Panc1 (cell line): ENCODE measurements around the gene RFPL1. TPM values are rescaled to one million over a fixed set of nuclear protein-coding genes. Genes with fewer than 3 reads are reported as not detected.
"Not testable (repeated sequence)": the region's sequence is repeated elsewhere in the genome, so short reads cannot be mapped to it uniquely, and the experiment has no call there.

Experiments used
- ATAC-seq: fragments of 200-7000 bp; cut with Tn5 transposase; 2 replicates; pipeline ENCODE4 v1.9.1; 2020; ENCODE audit warnings: mild to moderate bottlenecking, moderate library complexity
- BruUV-seq: library from RNA; stranded (reverse); fragments of 400-500 nt; replicated peaks from 2 replicates; lab custom pipeline; 2021; lab: Mats Ljungman, UMichigan
- CTCF ChIA-PET: fragments of 300-600 bp; sonication (Branson Sonifier 250); formaldehyde crosslinking; loops from one replicate; lab custom pipeline; 2022; ENCODE audit warnings: antibody characterized with exemption; lab: Charles Lee
- POLR2A ChIA-PET: fragments of 300-600 bp; sonication (Branson Sonifier 250); formaldehyde crosslinking; loops from one replicate; lab custom pipeline; 2022; ENCODE audit warnings: antibody characterized with exemption; lab: Charles Lee
- DNase-seq: peaks from one replicate; pipeline ENCODE4 v3.0.0-alpha.2; 2010; ENCODE audit warnings: low read depth, low spot score
- H3K27ac ChIP-seq: 2 replicates; pipeline ENCODE4 v1.5.1; 2011; ENCODE audit warnings: mild to moderate bottlenecking, low read length, inconsistent platforms
- H3K27me3 ChIP-seq: fragments of 200-500 bp; sonication (Bioruptor generic); 2 replicates; pipeline ENCODE4 v1.6.0; 2014; ENCODE audit warnings: low read length, inconsistent platforms; ENCODE audit not compliant: control insufficient read depth, insufficient read depth
- H3K36me3 ChIP-seq: fragments of 200-500 bp; sonication (Bioruptor generic); 2 replicates; pipeline ENCODE4 v1.5.1; 2014; ENCODE audit warnings: inconsistent platforms, mild to moderate bottlenecking, low read length, moderate library complexity; ENCODE audit not compliant: control insufficient read depth, insufficient read depth
- H3K4me1 ChIP-seq: 2 replicates; pipeline ENCODE4 v1.5.1; 2011; ENCODE audit warnings: inconsistent platforms, mild to moderate bottlenecking, low read length, moderate library complexity; ENCODE audit not compliant: control insufficient read depth, insufficient read depth
- H3K4me3 ChIP-seq, 2 experiments: 2 replicates each; pipeline ENCODE4 v1.5.1; 2011 to 2012; ENCODE audit warnings: low read depth in 2 of 2, low read length in 2 of 2, mild to moderate bottlenecking in 2 of 2, inconsistent platforms in 1 of 2, moderate library complexity in 1 of 2
- H3K9me3 ChIP-seq: fragments of 200-500 bp; sonication (Bioruptor generic); 2 replicates; pipeline ENCODE4 v1.5.1; 2014; ENCODE audit warnings: low read depth, mild to moderate bottlenecking, inconsistent platforms, low read length, moderate library complexity; ENCODE audit not compliant: control insufficient read depth, insufficient read depth
- CTCF ChIP-seq: fragments of 450-650 bp; IDR thresholded peaks from 2 replicates; pipeline ENCODE4 v1.5.1; 2017; ENCODE audit warnings: mild to moderate bottlenecking
- POLR2AphosphoS5 ChIP-seq: IDR thresholded peaks from 2 replicates; pipeline ENCODE4 v1.6.1; 2012; ENCODE audit warnings: mild to moderate bottlenecking, low read depth, low read length, moderate library complexity
- REST ChIP-seq, 2 experiments: IDR thresholded peaks; 2 replicates each; pipeline ENCODE4 v1.6.1; 2011 to 2012; ENCODE audit warnings: low read depth in 2 of 2, control low read depth in 1 of 2, low read length in 1 of 2, mild to moderate bottlenecking in 1 of 2, moderate library complexity in 1 of 2; ENCODE audit not compliant: insufficient read depth in 1 of 2
- SIN3A ChIP-seq: IDR thresholded peaks from 2 replicates; pipeline ENCODE4 v1.6.1; 2012; ENCODE audit warnings: low read depth, mild to moderate bottlenecking, low read length, moderate library complexity, borderline replicate concordance; ENCODE audit not compliant: insufficient read depth
- TCF7L2 ChIP-seq: IDR thresholded peaks from 2 replicates; pipeline ENCODE4 v1.6.1; 2011; ENCODE audit warnings: mild to moderate bottlenecking, low read depth, low read length, inconsistent platforms
- in situ Hi-C: cut with HindIII; loops from 2 replicates; pipeline ENCODE4 v1.10.0; 2016; ENCODE audit warnings: low sequenced_read_pairs, low pct_unique_long_range_greater_than_20kb
- intact Hi-C: fragments of 100-400 bp; cut with micrococcal nuclease; formaldehyde crosslinking; loops from one replicate; pipeline ENCODE4 v1.10.0; 2022; ENCODE audit not compliant: unreplicated experiment
- total RNA-seq: library from RNA; stranded (reverse); gene quantifications from one replicate; pipeline ENCODE4 v1.2.1, GENCODE V29; 2021; ENCODE audit not compliant: unreplicated experiment

Gene RFPL1
- total RNA-seq, 1 experiment from 2014 or later, result not detected

GRCh38 chr22:29397791-29398190 is 40.6 kb upstream of the RFPL1 start:
- Histone ChIP-seq H3K4me1 (no peaks in the 10 kb centered on the region), H3K9me3 (no peaks in the 10 kb centered on the region), H3K4me3 (no peak overlapping the region), H3K36me3 (no peaks in the 10 kb centered on the region), H3K27ac (no peak overlapping the region), H3K27me3 (no peaks in the 10 kb centered on the region)
- in situ Hi-C loops, result no loop called here
- TF ChIP-seq TCF7L2, result no peak
- no peak for TF ChIP-seq POLR2AphosphoS5
- no peak for TF ChIP-seq REST (IDR thresholded peaks at IDR 0.05; ENCODE audit: insufficient read depth in 1 of 2, low read depth in 2 of 2, low read length in 1 of 2)
- no peak for TF ChIP-seq SIN3A
- no peak for TF ChIP-seq CTCF
- POLR2A ChIA-PET, result no interaction called here
- DNase-seq, result no peak
- intact Hi-C loops, result loop anchor here (5.0 kb wide), 1 partner anchor 125 kb away; no protein-coding TSS in a partner anchor
- ATAC-seq, result no peak
- CTCF ChIA-PET, result no interaction called here
- BruUV-seq, result no TSS peak

GRCh38 chr22:29400576-29400975 is 37.8 kb upstream of the RFPL1 start:
- CTCF ChIA-PET, result no interaction called here
- no peak for DNase-seq
- POLR2A ChIA-PET, result no interaction called here
- BruUV-seq, result no TSS peak
- in situ Hi-C loops, result no loop called here
- Histone ChIP-seq H3K36me3 (no peaks in the 10 kb centered on the region), H3K27ac (no peak overlapping the region), H3K4me3 (no peak overlapping the region), H3K27me3 (no peaks in the 10 kb centered on the region), H3K9me3 (no peaks in the 10 kb centered on the region), H3K4me1 (no peaks in the 10 kb centered on the region)
- TF ChIP-seq SIN3A (no peak), TCF7L2 (no peak), POLR2AphosphoS5 (no peak), REST (IDR thresholded peaks at IDR 0.05; ENCODE audit: insufficient read depth in 1 of 2, low read depth in 2 of 2, low read length in 1 of 2) (no peak), CTCF (no peak)
- no peak for ATAC-seq
- intact Hi-C loops, result no loop called here

- H3K9me3 ChIP-seq, BruUV-seq, H3K27ac ChIP-seq, H3K36me3 ChIP-seq, H3K27me3 ChIP-seq, POLR2A ChIA-PET, in situ Hi-C loops, H3K4me3 ChIP-seq, DNase-seq, ATAC-seq, H3K4me1 ChIP-seq, intact Hi-C loops, CTCF ChIA-PET: not testable (repeated sequence)
Observed at GRCh38 chr22:29401538-29401937, 36.8 kb upstream of the RFPL1 start.
